ENCODE results near the gene MLIP. TPM values are rescaled to one million over a fixed set of nuclear protein-coding genes. Genes with fewer than 3 reads are reported as not detected.
"Not testable (repeated sequence)": the region's sequence is repeated elsewhere in the genome, so short reads cannot be mapped to it uniquely, and the experiment has no call there.

The MLIP gene, protein sequence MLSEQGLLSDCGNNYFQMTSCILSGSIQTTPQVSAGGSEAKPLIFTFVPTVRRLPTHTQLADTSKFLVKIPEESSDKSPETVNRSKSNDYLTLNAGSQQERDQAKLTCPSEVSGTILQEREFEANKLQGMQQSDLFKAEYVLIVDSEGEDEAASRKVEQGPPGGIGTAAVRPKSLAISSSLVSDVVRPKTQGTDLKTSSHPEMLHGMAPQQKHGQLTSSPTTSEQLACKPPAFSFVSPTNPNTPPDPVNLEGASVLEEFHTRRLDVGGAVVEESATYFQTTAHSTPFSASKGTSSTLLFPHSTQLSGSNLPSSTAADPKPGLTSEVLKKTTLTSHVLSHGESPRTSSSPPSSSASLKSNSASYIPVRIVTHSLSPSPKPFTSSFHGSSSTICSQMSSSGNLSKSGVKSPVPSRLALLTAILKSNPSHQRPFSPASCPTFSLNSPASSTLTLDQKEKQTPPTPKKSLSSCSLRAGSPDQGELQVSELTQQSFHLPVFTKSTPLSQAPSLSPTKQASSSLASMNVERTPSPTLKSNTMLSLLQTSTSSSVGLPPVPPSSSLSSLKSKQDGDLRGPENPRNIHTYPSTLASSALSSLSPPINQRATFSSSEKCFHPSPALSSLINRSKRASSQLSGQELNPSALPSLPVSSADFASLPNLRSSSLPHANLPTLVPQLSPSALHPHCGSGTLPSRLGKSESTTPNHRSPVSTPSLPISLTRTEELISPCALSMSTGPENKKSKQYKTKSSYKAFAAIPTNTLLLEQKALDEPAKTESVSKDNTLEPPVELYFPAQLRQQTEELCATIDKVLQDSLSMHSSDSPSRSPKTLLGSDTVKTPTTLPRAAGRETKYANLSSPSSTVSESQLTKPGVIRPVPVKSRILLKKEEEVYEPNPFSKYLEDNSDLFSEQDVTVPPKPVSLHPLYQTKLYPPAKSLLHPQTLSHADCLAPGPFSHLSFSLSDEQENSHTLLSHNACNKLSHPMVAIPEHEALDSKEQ
- 8.5 TPM for total RNA-seq

DNA sequence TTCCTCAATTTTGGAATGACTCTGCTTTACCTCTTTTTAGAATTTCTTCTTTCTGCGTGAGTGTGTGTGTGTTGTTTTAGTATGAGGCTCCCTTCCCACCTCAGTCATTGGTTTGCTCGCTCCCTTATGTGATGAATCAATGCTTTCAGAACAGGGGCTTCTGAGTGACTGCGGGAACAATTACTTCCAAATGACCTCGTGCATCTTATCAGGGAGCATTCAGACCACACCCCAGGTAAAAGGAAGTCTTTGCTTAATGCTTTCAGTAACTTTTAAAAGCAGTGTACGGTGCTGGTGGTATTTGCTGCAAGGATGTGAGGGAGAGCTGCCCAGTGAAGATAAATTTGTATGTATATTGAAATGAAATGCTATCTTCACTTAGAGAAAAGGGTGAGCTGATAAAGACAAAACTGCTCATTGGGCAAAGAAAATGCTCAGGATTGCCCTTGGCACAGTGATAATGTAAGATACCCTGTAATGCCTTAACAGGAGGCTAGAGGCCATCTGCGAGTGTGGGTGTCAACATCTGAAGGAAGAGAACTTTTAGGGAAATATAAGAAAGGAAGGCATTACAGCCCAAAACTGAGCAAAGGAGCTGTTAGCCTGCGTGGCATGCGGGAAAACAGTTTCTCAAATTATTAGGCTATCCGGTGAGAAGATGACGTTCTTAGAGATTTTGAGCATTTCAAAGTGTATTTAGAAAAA, at the start of gene MLIP:
Gene MLIP, plus strand, starts transcription at position 103 of the 705 bp plus-strand sequence. Its CDS starts 37 bp downstream, at position 140.
- no peak for ATAC-seq

DNA sequence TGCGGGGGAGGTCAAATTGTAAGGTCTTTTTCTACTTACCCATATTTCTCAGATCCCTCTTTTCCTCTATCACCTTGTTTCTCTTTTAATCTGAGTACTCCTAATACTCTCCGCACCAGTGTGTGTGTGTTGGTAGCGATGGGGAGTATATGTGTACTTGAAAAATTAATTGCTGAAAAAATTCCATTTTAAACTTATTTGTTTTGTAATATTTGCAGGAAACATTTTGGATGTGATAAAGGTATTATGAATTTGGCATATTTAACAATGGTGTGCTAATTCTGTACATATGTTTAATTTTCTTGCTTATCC, 48.1 kb upstream of the MLIP start:
- no peak for ATAC-seq

DNA sequence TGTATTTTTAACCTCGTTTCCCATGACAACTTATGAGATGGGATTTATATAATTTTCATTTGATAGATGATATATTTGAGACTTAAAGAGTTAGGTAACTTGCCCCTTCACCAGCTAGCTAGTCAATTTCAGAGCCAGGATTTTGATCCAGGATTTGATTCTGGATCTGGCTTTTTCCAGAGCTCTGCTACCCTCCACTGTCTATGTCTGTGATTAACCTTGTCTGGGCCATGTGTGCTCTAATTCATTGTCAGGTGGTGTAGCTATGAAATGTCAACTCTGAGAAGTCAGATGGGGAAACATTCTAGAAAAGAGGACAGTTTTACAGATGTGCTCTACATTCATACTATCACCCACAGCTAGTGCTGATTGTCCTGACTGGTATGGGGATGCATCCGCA, 42.5 kb upstream of the MLIP start:
- ATAC-seq, result no peak

DNA sequence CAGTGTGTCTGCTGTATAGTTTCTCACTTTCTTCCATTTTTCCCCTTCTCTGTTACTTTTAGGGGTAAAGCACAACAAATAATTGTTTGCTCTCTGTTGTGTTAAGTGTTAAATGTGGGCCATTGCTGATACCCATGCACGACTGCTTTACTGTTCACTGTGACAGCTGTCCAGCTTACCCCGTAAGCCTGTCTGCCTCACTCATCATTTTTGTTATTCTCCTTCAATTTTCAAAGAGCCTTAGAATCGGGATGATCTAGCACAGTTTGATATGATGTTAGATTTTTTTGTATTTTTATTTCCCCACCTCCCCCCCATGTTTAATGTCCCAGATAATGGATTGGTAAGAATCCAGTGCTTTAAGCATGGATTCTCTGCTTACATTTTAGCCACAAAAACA, 41.2 kb upstream of the MLIP start:
- ATAC-seq, result no peak

DNA sequence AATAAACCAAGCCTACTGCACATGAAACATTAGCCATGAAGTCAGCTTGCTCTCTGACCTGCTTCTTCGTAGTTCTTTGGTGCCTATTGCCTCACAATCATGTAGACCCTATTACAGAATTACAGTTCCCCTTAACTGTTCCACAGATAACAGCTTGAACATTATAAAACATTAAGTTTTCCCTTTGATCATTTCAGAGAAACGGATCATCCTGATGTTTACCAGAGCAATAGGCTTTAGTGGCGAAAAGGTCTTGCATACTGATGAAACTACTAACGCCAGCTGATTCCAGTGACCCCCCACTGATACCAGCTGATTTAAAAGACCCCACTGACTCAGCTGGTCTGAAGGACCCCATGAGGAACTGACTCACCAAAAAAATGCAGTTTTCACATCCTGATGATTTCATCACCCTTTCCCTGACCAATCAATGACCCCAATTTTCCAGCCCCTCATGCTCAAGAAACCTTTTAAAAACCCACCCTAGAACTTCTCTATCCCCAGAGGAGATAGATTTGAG, 39.4 kb upstream of the MLIP start:
- no peak for ATAC-seq

DNA sequence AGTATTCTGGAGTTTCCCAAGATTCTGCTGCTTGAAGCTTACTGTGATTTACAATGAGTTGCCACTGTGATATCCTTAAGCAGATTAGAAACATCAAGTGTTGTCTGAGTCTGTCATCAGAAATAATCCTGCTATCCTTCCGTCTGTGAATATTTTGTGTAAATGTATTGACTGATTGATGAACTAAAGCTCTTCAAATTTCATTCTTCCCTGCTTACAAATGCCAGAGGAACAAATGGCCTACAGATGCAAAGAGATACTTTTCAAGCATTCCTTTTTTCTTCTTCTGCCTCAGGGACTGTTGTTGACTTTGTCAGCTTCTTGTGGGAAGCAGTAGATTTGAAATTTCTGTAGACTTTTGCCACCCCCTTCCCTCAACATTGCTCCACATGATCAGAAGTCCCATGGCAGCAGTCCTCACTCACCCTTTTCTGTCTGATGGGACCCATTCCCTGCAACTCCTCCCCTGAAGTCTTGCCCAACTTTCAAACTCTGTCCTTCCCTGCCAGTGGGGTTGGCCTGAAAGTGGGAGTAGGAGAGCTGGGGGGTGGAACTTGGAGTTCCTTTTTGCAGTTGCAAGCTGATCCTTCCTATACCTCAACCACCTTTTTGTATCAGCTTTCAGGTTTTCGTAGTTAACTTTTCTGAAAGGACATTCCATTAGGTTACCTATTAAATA, 38.5 kb upstream of the MLIP start:
- no peak for ATAC-seq

DNA sequence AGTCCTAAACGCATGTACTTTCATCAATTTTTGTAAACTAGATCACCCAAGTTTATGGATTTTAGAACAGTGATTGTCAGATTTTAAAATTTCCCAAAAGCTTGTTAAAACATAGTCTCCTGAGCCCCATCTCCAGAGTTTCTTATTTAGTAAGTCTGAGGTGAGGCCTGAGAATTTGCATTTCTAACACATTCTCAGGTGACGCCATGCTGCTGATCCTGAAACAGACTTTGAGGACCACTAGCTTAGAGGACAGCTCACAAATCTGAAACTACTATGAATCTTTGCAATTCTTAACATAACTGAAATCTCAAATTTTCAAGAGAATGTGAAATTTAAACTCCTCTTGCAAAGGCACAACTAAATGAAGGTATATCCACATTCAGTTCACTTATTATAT, 37.8 kb upstream of the MLIP start:
- ATAC-seq, result no peak

DNA sequence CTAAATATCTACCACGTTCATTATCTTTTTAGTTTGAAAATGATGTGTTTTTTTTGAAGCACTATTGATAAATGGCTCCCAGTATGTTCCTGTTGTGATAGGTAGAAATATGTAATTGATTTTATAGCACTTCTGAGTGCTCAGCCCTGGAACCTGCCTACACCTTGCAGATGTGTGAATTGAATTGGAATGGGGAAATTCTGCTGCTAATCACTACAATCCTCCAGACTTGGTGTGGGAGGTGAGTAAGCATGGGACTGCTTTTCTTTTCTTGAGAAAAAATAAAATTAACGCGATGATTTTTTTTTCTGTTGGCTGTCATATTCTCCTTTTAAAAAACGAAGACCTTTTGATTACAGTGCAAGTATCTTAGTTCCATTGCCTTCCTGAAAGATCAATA, 37.1 kb upstream of the MLIP start:
- ATAC-seq, result no peak

DNA sequence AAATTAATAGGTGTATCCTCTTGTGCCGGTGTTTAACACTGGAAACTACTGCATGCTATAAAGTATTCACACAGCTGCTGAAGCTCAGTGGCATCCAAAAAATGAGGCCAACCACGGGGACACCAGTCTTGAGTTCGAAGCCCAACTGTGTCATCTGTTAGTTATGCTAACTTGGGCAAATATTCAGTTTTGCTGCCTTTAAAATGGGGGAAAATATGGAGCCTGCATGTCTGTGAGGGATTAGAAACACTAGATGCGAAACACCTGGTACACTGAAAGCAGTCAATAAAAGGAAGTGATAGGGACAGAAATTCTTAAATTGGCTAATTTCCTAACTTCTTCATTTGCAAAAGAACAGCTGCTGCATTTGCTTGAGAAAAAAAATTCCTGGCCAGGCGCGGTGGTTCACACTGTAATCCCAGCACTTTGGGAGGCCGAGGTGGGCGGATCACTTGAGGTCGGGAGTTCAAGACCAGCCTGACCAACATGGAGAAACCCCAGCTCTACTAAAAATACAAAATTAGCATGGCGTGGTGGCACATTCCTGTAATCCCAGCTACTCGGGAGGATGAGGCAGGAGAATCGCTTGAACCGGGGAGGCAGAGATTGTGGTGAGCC, 36.6 kb upstream of the MLIP start:
- no peak for ATAC-seq

DNA sequence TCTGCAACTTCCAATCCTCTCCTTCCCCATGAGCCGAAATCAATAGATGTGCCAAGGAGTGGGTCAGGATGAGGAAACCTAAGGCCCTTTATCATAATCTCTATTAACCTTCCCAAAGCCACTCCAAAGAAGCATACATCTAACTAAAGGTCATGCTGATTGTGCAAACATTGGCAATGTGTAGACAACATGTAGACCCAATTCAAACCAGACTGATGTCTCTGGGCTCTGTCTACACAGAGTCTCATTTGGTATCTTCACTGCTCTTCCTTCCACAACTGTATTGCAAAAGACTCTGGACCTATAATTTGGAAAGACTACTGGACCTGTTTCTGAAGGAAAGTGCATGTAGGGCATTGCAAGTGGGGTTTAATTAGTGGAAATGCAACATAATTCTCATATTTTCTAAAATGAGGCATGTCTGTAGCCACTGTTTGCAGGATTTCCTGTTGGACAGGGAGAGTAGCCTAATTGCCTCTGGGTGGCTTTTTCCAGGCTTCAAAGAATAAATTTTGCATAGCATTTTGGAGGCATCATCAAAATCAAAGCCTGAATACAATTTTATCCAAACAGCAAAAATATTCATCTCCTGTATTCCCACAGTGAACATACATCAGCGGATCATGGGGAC, 35.0 kb upstream of the MLIP start:
- no peak for ATAC-seq

DNA sequence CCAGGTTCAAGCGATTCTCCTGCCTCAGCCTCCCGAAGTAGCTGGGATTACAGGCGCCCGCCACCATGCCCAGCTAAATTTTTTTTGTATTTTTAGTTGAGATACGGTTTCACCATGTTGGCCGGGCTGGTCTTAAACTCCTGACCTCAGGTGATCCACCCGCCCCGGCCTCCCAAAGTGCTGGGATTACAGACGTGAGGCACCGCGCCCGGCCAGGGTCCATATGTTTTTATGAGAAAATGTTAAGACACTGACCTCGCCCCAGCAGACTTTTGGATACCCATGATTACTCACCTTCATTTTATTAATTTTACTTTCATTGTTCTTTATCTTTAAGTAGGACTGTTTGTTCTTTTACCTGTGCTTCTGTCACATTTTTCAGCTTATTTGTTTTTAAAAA, 29.7 kb upstream of the MLIP start:
- ATAC-seq, result not testable (repeated sequence)

DNA sequence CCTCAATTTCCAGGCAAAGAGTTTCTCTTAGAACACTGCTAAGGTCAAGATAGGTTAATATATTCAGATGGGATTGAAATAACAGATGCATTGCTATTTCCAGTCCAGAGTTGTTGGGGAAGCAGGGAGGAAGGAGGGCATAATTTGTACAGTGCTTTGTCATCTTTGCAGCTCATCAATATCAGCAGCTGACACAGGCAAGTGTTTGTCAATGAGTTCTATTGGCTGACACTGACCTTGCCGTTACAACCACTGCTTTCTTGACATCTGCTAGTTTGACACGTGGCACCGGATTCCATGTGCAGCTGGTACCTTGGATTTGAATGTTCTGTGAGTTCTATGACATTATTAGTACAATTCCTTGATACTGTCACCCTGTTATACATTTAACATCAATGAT, 28.0 kb upstream of the MLIP start:
- no peak for ATAC-seq

DNA sequence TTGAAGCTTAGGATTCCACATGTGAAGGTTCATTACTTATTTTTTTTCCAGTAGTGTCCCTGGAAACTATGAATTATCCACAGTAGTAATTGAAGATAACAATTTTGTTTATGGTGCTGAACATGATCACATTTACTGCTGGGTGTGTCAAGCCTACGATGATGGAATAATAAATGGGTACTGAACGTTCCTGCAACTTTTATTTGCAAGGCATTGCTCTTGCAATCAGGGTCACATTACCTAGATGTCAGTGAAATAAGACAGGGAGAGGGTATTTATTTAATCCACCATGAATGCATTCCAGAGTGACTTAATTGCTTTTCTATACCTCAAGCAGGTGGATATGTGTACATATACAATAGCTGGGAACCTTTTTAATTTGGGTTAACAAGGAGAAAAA, 27.0 kb upstream of the MLIP start:
- no peak for ATAC-seq

DNA sequence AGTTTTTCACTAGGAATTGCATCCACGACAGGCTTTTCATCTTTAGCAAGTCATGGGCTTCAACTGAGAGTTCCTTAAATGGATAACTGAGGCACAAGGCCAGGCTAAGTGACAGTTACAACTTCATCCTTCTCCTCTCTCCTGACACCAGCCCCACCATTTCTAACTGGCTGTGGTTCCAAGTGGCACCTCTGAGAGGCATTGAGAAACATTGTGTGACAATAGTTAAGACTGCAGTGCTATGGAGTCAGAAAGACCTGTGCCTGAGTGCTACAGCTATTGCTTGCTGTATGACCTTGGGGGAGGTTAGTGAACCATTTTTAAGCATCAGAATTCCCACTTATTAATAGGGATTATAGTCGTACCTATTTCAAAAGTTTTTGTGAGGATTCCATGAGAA, 26.2 kb upstream of the MLIP start:
- ATAC-seq, result no peak

DNA sequence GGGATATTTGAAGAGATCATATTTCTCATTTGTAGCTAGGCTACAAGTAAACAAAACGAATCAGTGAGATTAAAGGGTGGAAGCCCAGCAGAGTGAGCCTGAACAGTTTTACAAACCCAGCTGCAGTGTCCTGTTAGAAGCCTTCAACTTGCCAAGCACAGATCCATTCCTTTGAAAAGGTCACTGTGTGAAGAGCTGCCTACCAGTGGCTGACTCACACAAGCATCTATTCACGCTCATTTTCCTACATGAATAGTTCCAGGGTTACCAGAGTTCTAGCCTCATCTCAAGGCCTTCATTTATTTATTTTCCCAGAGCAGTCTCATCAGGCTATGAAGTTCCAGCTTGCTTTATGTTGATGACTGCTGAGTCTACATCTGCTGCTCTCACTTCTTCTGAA, 25.7 kb upstream of the MLIP start:
- ATAC-seq, result no peak

DNA sequence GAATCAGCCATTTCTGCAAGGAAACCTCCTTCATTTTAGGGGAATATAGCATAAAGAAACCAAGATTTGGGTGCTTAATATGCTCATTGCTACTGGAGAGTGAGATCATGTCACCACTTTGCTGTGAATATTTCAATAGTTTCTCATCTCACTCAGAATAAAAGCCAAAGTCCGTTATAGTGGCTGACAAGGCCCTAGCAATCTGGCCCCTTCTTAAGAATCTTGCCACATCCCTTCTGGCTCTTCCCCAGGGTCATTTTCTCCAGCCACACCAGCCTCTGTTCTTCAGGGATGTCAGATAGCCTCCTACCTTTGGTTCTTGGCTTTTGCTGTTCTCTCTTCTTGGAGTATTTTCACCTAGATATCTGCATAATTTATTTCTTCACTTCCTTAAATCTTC, 24.8 kb upstream of the MLIP start:
- ATAC-seq, result no peak

DNA sequence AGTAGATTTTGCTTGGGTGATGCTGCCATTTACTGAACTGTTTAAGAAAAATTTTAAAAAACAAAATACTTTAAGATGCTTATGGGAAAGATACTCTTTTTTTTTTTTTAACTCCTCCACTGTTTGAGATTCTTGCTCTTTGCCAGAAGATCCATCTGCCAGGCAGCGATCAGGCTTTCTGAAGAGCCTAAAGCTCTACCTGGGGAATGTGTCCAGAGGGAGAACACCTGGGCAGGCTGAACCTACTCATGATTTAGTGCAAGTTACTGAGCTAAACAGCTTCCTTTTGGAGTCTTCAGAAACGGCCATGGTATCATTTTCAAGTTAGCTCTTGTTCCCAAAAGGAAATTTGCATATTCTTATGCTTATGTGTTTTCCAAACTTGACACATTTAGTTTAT, 23.5 kb upstream of the MLIP start:
- no peak for ATAC-seq

DNA sequence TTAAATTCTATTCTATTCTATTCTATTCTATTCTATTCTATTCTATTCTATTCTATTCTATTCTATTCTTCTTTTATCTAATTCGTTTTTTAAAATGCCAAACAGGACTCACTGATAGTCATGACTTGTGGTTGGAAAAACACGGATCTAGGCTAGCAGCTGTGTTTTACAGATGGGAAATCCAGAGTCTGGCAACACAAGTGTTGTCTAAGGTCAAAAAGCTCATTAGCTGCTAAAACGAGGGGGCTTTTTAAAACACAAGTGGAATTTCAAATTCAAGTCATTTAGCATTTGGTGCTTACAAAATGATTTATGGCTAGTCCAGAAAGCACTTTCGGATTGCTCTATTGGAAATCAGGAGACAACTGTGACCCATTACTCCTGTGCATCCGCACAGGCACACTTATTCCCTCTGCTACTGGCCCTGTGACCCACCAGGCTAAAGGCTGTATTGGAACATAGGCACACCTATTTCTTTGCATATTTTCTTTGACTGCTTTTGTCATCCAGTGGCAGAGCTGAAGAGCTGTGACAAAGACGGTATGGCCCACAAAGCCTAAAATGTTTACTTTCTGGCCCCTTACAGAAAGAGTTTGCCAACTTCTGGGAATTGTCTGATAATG, 17.8 kb upstream of the MLIP start:
- no peak for ATAC-seq

DNA sequence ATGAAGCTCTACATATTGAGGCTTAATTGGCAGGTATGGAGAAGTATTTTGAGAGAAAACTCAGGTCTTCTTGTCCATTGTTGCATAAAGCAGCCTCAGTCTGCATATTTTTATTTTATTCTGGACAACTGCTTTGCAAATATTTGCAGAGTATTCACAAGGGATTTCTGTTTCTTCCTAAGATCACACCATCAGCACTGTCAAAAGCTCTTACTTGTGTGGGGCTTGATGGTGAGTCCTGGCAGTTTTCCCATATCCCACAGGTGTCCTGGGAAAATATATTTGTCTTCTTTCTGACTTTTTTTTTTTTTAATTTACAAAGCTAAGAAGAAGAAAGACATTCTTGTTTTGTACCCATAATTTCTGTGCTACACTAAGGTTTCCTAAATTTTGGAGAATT, 16.9 kb upstream of the MLIP start:
- no peak for ATAC-seq

DNA sequence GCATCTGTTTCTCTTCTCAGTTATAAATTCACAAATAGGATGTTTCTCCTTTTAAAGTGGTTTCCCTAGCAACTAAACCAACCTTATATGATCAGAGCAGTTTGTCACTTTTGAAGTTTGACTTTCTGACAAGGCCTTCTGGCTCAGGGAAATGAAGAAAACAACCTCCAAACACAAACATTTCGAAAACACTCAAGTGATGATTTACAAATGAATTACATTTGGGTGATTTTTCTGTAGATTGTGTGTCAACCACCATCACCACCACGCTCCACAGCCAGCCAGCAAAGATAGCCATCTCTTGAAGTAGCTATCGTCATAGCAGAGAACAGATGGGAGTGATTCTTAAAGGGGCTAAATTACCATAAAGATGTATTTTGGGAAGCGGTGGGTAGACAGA, 16.5 kb upstream of the MLIP start:
- no peak for ATAC-seq

DNA sequence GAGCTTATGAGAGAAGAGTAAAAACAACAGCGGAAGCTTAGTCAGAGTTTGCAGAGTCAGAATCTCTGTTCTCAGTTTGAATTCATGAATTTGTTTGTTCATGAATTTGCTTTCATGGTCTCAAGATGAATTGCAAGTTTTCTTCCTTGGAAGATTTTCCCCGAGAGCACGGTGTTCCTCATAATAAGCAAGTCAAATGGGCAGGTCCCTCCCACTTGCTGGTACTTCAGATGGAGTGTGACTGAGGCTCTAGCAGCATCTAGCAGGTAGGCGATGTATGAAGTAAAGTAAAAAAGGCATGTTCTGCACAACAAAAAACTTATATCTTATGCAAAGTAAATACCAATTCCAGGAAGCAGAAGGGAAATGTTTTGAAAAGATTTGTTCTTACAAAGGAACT, 15.5 kb upstream of the MLIP start:
- no peak for ATAC-seq
